Femur (tissue), 1 donor: ENCODE data around the gene ZXDC.

ENCODE experiments used
- DNase-seq: peaks from one replicate; pipeline ENCODE4 v3.0.0-alpha.2; 2017

The ZXDC gene

GRCh38 chr3:126432361-126433104 lies 43.2 kb downstream of the ZXDC start:
- no peak for DNase-seq

- DNase-seq = no peak
Observed at GRCh38 chr3:126431103-126431534, 44.6 kb downstream of the ZXDC start.

- DNase-seq = no peak
Observed at GRCh38 chr3:126424751-126425150, 50.9 kb downstream of the ZXDC start.

GRCh38 chr3:126424039-126424717 lies 51.5 kb downstream of the ZXDC start:
- DNase-seq = no peak

- DNase-seq = no peak
Observed at GRCh38 chr3:126423191-126424038, 52.3 kb downstream of the ZXDC start.

GRCh38 chr3:126422571-126423091 lies 53.1 kb downstream of the ZXDC start:
- DNase-seq = peak; percentile 15

- DNase-seq = no peak
Observed at GRCh38 chr3:126422121-126422520, 53.6 kb downstream of the ZXDC start.

- no peak for DNase-seq
Observed at GRCh38 chr3:126421573-126422119, 54.0 kb downstream of the ZXDC start.

- DNase-seq = no peak
Observed at GRCh38 chr3:126419886-126420786, 55.6 kb downstream of the ZXDC start.

- no peak for DNase-seq
Observed at GRCh38 chr3:126419151-126419703, 56.5 kb downstream of the ZXDC start.

- DNase-seq = peak; percentile 13
Observed at GRCh38 chr3:126418661-126419131, 57.0 kb downstream of the ZXDC start.

GRCh38 chr3:126417981-126418530 lies 57.6 kb downstream of the ZXDC start:
- peak; percentile 8 for DNase-seq

GRCh38 chr3:126417515-126417914 lies 58.2 kb downstream of the ZXDC start:
- peak; percentile 3 for DNase-seq

- peak; percentile 8 for DNase-seq
Observed at GRCh38 chr3:126416943-126417342, 58.7 kb downstream of the ZXDC start.

- peak; percentile 14 for DNase-seq
Observed at GRCh38 chr3:126415661-126416591, 59.8 kb downstream of the ZXDC start.

GRCh38 chr3:126414961-126415660 lies 60.6 kb downstream of the ZXDC start:
- peak; percentile 6 for DNase-seq

GRCh38 chr3:126414406-126414805 lies 61.3 kb downstream of the ZXDC start:
- no peak for DNase-seq

- DNase-seq = no peak
Observed at GRCh38 chr3:126413693-126414080, 62.0 kb downstream of the ZXDC start.
